ENCODE data around the gene CHRNA7. TPM values are rescaled to one million over a fixed set of nuclear protein-coding genes. Genes with fewer than 3 reads are reported as not detected.

The CHRNA7 gene
- total RNA-seq, 1 experiment from 2014 or later, result 7.8 TPM

DNA sequence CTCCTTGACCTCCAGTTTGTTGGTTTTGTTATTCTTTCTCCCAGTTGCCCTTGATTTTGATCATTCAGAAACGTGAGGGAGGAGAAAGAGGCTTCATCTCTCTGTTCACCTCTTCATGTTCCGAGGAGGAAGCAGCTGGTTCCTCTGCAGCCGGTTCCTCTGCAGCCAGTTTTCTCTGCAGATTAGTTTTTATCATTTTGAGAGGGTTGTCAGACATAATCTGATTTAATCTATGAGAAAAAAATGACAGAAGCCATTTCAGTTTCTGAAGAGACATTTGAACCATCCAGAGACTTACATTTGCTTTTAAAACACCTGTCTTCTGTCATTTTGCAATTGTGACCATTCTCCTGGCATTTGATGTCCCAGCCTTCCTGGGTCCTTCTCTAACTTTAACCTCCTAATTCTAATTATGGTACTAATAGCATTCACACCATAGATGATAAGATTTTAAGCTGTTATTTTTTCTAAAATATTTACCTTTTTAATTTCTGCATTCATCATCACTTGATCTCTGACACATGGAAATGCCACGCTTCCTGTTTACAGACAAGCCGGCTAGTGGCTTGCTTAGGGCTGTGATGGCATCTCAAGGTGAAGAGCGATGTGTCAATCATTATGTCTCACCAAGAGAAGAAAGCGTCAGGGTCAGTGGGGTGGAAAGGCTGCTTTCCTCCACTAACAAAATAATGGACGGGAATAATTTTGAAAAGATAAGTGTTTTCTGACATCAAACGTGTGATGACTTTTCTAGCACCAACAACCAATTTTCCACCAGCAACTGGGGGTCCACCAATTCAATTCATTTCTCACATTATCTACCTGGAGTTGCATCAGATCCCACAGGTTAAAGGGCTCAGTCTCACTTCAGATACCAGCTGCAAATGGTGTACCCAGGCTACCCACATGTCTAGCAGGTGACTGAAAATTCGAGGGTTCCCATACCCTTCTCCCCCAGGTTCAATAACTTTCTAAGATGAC is 76.4 kb downstream of the CHRNA7 start (continued):
- TF ChIP-seq, protein P1, sequence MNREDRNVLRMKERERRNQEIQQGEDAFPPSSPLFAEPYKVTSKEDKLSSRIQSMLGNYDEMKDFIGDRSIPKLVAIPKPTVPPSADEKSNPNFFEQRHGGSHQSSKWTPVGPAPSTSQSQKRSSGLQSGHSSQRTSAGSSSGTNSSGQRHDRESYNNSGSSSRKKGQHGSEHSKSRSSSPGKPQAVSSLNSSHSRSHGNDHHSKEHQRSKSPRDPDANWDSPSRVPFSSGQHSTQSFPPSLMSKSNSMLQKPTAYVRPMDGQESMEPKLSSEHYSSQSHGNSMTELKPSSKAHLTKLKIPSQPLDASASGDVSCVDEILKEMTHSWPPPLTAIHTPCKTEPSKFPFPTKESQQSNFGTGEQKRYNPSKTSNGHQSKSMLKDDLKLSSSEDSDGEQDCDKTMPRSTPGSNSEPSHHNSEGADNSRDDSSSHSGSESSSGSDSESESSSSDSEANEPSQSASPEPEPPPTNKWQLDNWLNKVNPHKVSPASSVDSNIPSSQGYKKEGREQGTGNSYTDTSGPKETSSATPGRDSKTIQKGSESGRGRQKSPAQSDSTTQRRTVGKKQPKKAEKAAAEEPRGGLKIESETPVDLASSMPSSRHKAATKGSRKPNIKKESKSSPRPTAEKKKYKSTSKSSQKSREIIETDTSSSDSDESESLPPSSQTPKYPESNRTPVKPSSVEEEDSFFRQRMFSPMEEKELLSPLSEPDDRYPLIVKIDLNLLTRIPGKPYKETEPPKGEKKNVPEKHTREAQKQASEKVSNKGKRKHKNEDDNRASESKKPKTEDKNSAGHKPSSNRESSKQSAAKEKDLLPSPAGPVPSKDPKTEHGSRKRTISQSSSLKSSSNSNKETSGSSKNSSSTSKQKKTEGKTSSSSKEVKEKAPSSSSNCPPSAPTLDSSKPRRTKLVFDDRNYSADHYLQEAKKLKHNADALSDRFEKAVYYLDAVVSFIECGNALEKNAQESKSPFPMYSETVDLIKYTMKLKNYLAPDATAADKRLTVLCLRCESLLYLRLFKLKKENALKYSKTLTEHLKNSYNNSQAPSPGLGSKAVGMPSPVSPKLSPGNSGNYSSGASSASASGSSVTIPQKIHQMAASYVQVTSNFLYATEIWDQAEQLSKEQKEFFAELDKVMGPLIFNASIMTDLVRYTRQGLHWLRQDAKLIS (CRISPR knock-in tag; IDR thresholded peaks at IDR 0.05; ENCODE audit: borderline replicate concordance), result no peak
- TF ChIP-seq OVOL2 (CRISPR knock-in tag; IDR thresholded peaks at IDR 0.05; ENCODE audit: borderline replicate concordance) (no peak), CREB1 (CRISPR knock-in tag; IDR thresholded peaks at IDR 0.05) (no peak), FOXK1 (CRISPR knock-in tag; IDR thresholded peaks at IDR 0.05) (no peak), EMX1 (CRISPR knock-in tag; IDR thresholded peaks at IDR 0.05) (no peak), NR1H2 (CRISPR knock-in tag; IDR thresholded peaks at IDR 0.05) (no peak), CREM (CRISPR knock-in tag; IDR thresholded peaks at IDR 0.05) (no peak)
- TF ChIP-seq, protein P2, sequence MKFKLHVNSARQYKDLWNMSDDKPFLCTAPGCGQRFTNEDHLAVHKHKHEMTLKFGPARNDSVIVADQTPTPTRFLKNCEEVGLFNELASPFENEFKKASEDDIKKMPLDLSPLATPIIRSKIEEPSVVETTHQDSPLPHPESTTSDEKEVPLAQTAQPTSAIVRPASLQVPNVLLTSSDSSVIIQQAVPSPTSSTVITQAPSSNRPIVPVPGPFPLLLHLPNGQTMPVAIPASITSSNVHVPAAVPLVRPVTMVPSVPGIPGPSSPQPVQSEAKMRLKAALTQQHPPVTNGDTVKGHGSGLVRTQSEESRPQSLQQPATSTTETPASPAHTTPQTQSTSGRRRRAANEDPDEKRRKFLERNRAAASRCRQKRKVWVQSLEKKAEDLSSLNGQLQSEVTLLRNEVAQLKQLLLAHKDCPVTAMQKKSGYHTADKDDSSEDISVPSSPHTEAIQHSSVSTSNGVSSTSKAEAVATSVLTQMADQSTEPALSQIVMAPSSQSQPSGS (CRISPR knock-in tag; IDR thresholded peaks at IDR 0.05; ENCODE audit: borderline replicate concordance, low read depth), result no peak
- TF ChIP-seq, protein P3, sequence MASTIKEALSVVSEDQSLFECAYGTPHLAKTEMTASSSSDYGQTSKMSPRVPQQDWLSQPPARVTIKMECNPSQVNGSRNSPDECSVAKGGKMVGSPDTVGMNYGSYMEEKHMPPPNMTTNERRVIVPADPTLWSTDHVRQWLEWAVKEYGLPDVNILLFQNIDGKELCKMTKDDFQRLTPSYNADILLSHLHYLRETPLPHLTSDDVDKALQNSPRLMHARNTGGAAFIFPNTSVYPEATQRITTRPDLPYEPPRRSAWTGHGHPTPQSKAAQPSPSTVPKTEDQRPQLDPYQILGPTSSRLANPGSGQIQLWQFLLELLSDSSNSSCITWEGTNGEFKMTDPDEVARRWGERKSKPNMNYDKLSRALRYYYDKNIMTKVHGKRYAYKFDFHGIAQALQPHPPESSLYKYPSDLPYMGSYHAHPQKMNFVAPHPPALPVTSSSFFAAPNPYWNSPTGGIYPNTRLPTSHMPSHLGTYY (CRISPR knock-in tag; IDR thresholded peaks at IDR 0.05), result no peak
- TF ChIP-seq, protein P4, sequence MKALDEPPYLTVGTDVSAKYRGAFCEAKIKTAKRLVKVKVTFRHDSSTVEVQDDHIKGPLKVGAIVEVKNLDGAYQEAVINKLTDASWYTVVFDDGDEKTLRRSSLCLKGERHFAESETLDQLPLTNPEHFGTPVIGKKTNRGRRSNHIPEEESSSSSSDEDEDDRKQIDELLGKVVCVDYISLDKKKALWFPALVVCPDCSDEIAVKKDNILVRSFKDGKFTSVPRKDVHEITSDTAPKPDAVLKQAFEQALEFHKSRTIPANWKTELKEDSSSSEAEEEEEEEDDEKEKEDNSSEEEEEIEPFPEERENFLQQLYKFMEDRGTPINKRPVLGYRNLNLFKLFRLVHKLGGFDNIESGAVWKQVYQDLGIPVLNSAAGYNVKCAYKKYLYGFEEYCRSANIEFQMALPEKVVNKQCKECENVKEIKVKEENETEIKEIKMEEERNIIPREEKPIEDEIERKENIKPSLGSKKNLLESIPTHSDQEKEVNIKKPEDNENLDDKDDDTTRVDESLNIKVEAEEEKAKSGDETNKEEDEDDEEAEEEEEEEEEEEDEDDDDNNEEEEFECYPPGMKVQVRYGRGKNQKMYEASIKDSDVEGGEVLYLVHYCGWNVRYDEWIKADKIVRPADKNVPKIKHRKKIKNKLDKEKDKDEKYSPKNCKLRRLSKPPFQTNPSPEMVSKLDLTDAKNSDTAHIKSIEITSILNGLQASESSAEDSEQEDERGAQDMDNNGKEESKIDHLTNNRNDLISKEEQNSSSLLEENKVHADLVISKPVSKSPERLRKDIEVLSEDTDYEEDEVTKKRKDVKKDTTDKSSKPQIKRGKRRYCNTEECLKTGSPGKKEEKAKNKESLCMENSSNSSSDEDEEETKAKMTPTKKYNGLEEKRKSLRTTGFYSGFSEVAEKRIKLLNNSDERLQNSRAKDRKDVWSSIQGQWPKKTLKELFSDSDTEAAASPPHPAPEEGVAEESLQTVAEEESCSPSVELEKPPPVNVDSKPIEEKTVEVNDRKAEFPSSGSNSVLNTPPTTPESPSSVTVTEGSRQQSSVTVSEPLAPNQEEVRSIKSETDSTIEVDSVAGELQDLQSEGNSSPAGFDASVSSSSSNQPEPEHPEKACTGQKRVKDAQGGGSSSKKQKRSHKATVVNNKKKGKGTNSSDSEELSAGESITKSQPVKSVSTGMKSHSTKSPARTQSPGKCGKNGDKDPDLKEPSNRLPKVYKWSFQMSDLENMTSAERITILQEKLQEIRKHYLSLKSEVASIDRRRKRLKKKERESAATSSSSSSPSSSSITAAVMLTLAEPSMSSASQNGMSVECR (CRISPR knock-in tag; IDR thresholded peaks at IDR 0.05; ENCODE audit: borderline replicate concordance), result no peak
- TF ChIP-seq, protein P5, sequence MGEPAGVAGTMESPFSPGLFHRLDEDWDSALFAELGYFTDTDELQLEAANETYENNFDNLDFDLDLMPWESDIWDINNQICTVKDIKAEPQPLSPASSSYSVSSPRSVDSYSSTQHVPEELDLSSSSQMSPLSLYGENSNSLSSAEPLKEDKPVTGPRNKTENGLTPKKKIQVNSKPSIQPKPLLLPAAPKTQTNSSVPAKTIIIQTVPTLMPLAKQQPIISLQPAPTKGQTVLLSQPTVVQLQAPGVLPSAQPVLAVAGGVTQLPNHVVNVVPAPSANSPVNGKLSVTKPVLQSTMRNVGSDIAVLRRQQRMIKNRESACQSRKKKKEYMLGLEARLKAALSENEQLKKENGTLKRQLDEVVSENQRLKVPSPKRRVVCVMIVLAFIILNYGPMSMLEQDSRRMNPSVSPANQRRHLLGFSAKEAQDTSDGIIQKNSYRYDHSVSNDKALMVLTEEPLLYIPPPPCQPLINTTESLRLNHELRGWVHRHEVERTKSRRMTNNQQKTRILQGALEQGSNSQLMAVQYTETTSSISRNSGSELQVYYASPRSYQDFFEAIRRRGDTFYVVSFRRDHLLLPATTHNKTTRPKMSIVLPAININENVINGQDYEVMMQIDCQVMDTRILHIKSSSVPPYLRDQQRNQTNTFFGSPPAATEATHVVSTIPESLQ (CRISPR knock-in tag; IDR thresholded peaks at IDR 0.05), result no peak
- TF ChIP-seq, protein P6, sequence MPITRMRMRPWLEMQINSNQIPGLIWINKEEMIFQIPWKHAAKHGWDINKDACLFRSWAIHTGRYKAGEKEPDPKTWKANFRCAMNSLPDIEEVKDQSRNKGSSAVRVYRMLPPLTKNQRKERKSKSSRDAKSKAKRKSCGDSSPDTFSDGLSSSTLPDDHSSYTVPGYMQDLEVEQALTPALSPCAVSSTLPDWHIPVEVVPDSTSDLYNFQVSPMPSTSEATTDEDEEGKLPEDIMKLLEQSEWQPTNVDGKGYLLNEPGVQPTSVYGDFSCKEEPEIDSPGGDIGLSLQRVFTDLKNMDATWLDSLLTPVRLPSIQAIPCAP (CRISPR knock-in tag; IDR thresholded peaks at IDR 0.05), result no peak
- TF ChIP-seq, protein P7, sequence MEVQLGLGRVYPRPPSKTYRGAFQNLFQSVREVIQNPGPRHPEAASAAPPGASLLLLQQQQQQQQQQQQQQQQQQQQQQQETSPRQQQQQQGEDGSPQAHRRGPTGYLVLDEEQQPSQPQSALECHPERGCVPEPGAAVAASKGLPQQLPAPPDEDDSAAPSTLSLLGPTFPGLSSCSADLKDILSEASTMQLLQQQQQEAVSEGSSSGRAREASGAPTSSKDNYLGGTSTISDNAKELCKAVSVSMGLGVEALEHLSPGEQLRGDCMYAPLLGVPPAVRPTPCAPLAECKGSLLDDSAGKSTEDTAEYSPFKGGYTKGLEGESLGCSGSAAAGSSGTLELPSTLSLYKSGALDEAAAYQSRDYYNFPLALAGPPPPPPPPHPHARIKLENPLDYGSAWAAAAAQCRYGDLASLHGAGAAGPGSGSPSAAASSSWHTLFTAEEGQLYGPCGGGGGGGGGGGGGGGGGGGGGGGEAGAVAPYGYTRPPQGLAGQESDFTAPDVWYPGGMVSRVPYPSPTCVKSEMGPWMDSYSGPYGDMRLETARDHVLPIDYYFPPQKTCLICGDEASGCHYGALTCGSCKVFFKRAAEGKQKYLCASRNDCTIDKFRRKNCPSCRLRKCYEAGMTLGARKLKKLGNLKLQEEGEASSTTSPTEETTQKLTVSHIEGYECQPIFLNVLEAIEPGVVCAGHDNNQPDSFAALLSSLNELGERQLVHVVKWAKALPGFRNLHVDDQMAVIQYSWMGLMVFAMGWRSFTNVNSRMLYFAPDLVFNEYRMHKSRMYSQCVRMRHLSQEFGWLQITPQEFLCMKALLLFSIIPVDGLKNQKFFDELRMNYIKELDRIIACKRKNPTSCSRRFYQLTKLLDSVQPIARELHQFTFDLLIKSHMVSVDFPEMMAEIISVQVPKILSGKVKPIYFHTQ (CRISPR knock-in tag; IDR thresholded peaks at IDR 0.05), result no peak
- TF ChIP-seq, protein P8, sequence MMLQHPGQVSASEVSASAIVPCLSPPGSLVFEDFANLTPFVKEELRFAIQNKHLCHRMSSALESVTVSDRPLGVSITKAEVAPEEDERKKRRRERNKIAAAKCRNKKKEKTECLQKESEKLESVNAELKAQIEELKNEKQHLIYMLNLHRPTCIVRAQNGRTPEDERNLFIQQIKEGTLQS (CRISPR knock-in tag; conservative IDR thresholded peaks at IDR 0.05), result no peak
